ENCODE data around the gene PSMG4.

PSMG4 gene

GRCh38 chr6:3252861-3253596 is 5.7 kb upstream of the PSMG4 start:
- DNase-seq = no peak

DNA sequence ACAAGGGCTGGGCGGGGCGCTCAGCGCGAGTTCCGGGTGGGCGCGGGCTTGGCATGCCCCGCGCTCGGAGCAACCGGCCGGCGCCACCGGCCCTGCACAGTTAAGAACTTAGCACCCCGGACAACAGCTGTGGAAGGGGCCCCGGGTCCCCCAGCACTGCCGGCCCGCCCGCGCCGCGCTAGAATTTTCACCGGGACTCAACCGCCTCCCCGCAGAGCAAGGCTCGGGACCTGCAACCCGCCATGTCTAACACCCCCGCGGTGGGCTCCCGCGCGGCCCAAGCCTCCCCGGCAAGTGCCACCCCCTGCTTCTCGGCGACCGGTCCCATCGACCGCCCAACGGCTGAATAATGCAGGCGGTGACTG is 5.2 kb upstream of the PSMG4 start:
- DNase-seq = no peak

GRCh38 chr6:3258201-3258600 is 546 bp upstream of the PSMG4 start:
- DNase-seq = no peak

GRCh38 chr6:3259491-3259958 is 778 bp downstream of the PSMG4 start:
- DNase-seq = peak; percentile 27 to 33

DNA sequence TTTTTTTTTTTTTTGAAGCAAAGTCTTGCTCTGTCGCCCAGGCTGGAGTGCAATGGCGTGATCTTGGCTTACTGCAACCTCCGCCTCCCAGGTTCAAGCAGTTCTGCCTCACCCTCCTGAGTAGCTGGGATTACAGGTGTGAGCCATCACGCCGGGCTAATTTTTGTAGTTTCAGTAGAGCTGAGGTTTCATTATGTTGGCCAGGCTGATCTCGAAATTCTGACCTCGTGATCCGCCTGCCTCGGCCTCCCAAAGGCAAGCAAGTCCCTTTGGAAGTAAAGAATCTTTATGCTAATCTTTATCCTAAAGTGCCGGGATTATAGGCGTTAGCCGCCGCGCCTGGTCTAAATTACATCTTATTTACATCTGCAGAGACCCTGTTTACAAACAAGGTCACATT is 1.5 kb downstream of the PSMG4 start:
- DNase-seq = no peak

- no peak for DNase-seq
Observed at GRCh38 chr6:3260772-3261517, 2.2 kb downstream of the PSMG4 start.

DNA sequence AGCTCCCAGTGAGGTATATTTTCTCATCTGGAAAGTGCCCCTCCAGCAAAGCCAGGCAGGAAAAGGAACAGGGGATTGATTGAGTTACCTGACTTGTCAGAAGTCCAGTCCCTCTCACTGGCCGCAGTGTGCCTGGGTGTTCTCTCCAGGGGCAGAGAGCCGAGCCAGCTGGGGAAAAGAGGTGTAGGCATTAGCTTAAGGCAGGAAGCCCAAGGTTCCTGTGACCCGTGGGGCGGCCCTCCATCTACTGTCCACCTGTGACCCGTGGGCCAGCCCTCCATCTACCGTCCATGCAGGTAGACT is 2.7 kb downstream of the PSMG4 start:
- no peak for DNase-seq

DNA sequence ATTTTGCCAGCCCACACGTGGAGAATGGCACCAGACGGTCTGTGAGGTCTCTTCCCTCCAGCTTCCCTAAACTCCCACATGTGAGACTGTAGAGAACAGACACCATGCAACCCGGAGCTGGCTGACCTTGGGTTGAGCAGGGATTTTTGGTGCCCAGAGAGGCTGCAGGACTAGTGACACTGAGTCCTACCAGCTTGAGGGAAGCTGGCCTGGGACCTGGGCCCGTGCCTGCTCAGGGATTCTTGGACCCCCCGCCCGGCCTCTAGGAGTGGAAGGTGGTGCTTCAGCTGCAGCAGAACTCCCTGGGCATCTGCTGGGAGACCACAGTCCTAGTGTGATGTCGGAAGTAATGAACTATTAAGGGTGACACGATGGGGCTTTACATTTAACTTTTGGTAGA is 3.2 kb downstream of the PSMG4 start:
- DNase-seq = no peak

DNA sequence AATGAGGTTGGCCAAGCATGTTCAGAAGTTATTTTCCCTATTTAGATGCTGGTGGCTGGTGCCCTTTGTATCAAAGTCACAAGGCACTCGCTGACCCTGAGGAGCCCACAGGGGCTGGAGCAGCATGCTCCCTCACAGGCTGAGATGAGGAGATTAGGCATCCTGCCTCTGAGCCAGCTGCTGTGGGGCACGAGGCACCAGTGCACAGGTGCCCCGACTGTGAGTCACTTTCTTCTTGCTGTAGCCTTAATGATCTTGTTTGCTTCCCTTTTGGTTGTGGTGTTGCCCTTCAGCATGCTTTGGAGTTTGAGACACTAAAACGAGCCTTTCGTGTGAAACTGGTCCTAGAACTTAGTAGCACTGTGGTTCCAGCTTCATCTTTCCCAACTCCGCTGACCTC is 4.3 kb downstream of the PSMG4 start:
- DNase-seq = no peak

DNA sequence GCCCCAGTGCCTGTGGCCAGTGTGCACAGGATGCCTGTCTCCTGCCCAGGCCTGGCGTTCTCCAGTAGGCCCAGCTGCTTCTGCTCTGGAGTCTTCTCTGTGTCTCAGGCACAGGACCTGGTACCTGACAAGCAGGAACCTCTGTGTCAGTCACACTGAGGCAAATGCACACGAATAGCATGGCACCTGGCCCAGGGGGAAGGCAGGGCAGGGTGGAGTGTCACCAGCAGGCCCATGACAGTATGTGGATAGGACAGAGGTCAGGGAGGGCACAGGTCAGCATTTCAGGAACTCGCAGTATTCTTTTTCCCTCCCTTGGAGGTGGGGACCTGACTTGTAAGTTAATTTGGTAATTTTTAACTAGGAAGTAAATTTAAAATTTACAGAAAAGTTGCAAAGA is 5.6 kb downstream of the PSMG4 start:
- DNase-seq = no peak

DNA sequence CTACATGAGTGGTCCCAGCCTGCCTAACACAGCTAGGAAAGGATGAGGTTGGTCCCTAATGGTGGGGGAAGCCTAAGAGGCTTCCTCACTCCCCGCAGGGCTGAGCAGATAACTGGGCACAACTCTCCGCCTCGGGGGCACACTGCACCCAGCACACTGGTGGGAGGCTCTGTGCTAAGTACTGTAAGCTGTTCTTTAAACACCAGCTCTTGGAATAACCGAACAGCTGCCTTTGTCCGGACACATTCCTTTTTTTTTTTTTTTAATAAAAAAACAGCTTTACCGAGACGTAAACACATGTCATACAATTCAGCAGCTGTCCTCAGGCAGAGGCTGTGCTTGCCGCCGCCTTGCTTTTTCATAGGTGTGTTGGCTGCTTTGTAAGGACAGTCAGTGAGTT is 6.9 kb downstream of the PSMG4 start:
- DNase-seq = no peak

DNA sequence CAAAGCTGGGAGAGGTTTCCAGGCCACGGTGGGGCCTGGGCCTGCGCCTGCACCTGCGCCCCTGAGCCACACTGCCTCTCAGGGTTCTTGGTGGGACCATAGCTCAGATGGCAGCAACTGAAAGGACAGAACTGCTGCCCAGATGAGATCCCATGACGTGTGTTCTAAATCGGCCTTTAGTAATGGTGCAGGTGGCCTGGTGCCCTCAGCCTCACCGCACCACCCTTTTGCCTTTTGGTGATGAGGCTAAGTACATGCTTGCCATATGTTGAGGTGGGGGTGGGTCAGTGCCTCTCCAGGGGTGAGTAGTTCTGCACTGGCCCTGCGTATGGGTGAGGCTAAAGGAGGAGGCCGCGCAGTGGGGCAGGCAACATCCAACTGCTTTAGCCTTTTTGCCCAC is 7.4 kb downstream of the PSMG4 start:
- no peak for DNase-seq

DNA sequence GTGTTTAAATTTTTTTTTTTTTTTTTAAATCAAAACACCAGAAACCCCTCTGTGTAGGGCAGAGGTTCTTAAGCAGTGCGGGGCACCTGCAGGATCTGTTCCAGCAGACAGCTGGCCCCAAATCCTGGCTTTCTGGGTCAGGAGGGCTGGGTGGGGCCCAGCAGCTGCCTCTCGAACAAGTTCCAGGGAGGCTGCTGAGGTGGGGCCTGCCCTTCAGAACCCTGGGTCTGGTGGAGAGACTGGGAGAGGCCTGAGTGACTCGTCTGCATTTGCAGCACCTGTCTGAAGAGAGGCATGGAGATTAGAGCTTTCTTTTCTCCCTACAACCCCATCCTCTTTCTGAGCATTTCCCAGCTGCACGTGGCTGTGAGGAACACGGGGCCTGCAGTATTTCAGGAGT is 8.4 kb downstream of the PSMG4 start:
- DNase-seq = no peak

DNA sequence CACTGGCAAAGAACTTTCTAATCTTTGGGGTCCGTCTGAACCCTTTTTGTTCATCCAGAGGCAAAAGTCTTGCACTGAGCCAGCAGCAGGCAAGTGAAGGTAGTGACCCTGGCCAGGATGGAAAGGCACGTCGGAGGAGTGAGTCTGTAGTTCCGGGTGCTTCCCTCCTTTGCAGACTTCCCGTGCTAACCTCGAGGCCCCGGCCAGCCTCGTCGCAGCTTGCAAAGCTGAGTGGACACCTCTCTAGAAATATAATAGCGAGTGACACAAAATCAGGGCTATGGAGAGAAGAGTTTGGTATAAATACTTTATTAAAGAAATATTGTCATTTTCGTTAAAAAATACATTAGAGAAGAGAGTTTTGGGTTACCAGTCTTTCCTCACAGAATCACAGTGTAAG is 9.9 kb downstream of the PSMG4 start:
- no peak for DNase-seq

- no peak for DNase-seq
Observed at GRCh38 chr6:3269281-3269975, 10.7 kb downstream of the PSMG4 start.

DNA sequence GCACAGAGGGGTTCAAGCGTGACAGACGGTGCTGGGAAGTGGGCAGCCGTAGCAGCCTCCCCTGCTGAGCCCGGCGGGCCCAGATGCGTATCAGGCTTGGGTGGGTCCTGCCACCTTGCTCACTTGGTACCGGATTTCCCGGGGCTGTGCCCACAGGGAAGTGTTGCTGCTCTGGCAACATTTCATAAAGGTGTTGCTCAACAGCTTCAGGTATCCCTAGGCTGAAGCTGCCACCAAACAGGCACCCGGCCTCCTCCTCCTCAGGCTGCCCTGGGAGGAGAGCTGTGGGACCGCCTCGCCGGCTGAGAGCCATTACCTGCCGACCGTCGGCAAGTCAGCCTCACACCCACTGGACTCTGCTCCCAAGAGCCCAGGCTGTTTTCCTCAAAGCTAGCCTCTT is 11.5 kb downstream of the PSMG4 start:
- DNase-seq = no peak

DNA sequence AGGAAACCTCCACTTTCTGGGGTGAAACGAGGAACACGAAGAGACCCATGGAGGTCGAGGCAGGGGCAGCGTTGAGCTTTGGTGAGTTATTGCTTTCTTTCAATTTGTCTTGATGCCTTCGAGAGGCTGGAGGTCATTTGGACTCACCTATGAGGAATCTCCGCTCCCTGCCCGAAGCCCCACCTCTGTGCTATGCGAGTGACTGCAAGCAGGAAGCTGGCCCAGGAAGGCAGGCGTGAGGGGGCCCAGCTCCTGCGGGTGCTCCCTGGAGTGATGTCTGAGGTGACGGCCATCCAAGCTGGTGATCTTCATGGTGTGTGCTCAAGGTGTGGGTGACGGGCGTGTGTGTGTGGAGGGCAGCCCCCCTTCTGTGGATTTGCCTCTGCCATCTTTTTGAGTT is 13.0 kb downstream of the PSMG4 start:
- no peak for DNase-seq

- DNase-seq = no peak
Observed at GRCh38 chr6:3272911-3273547, 14.3 kb downstream of the PSMG4 start.

- no peak for DNase-seq
Observed at GRCh38 chr6:3273707-3274521, 15.2 kb downstream of the PSMG4 start.

GRCh38 chr6:3276174-3277167 is 17.7 kb downstream of the PSMG4 start:
- no peak for DNase-seq

- no peak for DNase-seq
Observed at GRCh38 chr6:3277251-3277650, 18.5 kb downstream of the PSMG4 start.
